HG03095 (cell line): ENCODE data around the gene NFAM1.

ENCODE experiments used
- ATAC-seq: cut with Tn5 transposase; IDR thresholded peaks from one replicate; pipeline ENCODE4 v1.9.1; 2021; ENCODE audit warnings: moderate library complexity; ENCODE audit not compliant: unreplicated experiment

The NFAM1 gene, protein sequence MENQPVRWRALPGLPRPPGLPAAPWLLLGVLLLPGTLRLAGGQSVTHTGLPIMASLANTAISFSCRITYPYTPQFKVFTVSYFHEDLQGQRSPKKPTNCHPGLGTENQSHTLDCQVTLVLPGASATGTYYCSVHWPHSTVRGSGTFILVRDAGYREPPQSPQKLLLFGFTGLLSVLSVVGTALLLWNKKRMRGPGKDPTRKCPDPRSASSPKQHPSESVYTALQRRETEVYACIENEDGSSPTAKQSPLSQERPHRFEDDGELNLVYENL

DNA sequence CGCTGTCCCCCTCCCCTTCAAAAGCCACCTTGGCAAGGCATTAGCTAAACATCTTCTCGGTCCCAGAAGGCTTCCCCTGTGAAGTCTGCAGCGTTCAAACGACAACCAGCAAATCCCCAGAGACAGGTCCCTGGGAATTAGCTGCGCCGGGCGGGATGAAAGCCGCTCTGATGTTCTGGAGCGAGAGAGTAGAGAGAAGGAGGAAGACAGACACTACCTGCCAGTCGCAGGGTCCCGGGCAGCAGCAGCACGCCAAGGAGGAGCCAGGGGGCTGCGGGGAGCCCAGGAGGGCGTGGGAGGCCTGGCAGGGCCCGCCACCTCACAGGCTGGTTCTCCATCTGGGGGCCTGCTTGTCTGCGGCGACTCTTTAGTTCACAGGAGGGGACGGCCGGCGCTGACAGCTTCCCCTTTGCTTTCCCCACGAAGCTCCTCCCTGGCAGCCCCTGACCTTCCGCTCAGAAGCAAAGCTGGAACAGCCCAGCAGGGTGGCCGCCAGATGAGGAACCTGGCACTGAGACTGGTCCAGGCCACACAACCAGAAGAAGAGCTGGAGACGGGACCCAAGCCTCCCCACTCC, at the start of gene NFAM1:
NFAM1 (minus strand) TSS at position 384 of the 577 bp plus-strand sequence; CDS start at position 338, 46 bp downstream.
- no peak for ATAC-seq

DNA sequence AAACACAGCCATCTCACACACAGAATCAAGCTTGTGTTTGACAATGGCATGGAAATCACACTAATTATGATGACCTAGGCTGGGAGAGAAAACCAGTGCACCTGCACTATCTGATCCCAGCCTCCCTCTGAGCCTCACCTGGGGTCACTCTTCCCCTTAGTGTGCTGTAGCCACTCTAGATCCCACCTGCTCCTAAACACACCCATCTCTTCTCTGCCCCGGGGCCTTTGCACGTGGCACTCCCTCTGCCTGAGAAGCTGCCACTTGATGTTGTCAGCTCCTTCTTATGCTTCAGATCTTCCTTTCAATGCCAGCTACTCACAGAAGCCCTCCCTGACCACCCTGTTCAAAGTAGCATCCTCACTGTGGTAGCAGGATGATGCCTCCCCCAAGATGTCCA, 42.9 kb upstream of the NFAM1 start:
- no peak for ATAC-seq

DNA sequence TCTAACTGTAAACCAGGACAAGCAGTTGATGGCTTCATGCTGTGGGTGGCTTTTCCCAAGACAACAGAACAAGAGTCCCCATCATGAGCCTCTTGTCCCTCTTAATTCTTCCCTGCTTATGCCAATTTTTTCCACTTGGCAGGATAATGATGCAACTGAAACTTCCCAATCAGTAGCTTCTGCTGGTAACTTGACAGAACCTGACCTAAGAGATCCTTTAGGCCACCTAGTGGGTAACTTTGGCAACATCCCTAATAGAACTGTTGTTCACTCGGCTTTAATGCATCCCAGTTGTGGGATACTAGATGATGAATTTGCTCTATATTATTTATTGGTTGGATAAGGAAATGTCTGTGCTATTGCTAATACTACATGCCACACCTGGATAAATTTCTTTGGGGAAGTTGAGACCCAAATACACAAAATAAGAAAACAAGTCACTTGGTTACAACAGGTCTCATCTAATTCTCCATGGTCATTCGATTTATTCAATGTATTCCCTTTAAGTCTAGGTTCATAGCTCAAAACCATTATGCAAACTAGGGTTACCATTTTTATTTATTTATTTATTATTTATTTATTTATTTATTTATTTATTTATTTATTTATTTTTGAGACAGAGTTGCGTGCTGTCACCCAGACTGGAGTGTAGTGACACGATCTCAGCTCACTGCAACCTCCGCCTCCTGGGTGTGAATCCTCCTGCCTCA, 41.4 kb upstream of the NFAM1 start:
- ATAC-seq = no peak

DNA sequence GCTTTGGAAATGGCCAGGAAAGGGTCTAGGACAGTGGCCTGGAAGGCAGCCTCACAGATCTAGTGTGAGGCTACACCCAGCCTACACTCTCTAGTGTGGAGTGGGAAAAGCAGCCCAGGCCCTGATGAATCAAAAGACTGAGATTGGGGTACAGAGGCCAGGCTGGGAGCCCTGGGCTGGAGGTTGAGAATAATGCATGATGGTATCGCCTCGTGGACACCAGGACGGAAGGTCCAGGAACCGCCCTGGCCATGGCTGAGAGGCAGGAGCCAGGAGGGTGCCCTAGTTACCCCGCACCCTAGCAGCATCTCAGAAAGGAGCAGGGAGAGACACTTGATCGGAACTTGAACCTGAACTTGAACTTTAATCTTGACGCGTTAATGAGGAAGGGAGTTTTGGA, 40.5 kb upstream of the NFAM1 start:
- ATAC-seq = no peak

DNA sequence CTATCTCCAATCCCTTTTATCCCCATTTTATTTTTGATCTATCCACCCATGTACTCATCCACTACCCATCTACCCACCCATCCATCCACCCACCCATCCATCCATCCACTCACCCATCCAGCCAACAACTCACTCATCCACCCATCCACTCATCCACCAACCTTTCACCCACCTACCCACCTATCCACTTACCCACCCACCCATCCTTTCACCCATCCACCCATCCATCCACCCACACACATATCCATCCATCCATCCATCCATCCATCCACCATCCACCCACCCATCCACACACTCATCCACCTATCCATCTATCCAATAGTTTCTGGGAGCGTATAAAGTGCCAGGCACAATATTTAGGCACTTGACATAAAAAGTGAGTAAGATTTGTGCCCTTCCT, 39.2 kb upstream of the NFAM1 start:
- ATAC-seq = no peak

DNA sequence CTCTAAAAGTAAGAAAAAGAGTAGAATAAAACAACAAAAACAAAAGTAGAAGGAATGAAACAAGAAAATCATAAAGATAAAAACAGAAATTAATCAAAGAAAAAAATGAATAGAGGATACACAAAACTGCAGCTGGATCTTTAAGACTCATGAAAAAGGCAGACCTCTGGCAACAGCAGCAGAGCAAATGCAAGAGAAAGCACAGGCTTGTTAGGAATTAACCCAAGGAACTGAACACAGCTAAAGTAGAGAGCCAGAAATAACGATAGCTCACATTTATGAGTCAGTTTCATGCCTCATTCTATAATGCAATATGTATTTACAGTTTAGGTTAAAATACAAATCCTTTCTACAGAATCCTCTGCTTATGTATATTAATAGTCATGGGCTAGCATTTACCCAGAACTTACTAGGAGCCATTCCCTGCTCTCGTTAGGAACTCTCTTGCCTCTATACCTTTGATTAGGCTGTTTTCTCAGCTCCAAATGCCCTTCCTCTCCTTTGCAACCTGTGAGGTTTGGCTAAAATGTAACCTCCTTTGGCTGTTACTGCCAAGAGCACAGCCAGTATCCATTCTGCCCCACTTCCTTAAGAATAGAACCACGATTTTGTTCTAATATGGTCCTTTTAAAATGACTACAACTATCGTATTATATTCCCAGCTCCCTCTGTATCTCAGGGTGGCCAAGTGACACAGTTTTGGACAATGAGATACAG, 38.3 kb upstream of the NFAM1 start:
- ATAC-seq = no peak

DNA sequence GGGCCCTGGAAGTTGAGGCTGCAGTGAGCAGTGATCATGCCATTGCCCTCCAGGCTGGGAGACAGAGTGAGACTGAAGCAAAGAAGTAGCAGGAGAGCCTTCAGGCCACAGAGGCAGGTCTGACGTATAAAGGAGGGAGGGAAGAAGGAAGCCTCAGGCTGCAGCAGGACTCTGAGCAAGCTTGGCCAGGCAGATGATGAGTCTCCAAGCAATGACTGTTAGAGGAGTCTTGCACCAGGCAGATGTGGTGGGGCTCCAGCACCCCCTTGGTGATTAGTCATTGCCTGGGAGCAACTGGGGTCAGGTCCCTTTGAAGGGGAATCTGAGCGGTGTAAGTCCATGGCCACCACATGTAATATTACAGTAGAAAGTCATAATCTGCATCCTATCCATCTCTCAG, 36.6 kb upstream of the NFAM1 start:
- ATAC-seq = no peak

DNA sequence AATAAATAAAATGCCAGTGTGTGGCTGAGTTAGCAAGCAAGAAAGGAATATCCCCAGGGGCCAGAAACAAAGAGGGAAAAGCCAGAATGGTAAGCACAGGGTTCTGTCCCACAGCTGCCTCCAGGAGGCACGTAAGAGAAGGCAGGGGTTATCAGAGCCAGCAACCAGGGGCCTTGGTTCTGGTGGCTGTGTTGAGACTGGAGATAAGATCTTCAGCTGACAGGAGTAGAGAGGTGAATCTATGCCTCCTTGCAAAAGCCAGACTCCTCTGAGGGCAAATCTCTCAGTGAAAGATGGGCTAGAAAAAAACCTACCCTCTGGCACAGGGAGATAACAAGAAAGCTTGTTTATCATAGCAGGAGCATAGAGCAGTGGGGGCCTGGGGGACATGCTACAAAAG, 29.8 kb upstream of the NFAM1 start:
- no peak for ATAC-seq

DNA sequence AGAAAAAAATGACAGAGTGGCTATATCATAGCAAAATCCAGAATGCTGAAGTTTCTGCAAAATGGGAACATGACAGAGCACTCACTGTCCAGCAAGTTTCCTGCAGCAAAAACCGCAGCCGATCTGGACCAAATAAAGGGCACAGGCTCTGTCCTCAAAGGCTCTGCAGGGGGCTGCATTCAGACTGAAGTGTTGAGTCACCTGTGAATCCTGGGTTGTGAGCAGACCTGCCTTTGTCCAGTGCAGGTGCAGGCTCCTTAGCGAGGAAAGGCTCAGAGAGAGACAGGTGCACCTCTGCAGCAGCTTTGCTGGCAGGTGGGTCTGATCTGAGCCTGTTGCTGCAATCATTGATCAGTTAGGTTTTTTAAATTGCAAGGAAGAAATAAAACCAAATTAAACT, 29.3 kb upstream of the NFAM1 start:
- ATAC-seq = no peak

DNA sequence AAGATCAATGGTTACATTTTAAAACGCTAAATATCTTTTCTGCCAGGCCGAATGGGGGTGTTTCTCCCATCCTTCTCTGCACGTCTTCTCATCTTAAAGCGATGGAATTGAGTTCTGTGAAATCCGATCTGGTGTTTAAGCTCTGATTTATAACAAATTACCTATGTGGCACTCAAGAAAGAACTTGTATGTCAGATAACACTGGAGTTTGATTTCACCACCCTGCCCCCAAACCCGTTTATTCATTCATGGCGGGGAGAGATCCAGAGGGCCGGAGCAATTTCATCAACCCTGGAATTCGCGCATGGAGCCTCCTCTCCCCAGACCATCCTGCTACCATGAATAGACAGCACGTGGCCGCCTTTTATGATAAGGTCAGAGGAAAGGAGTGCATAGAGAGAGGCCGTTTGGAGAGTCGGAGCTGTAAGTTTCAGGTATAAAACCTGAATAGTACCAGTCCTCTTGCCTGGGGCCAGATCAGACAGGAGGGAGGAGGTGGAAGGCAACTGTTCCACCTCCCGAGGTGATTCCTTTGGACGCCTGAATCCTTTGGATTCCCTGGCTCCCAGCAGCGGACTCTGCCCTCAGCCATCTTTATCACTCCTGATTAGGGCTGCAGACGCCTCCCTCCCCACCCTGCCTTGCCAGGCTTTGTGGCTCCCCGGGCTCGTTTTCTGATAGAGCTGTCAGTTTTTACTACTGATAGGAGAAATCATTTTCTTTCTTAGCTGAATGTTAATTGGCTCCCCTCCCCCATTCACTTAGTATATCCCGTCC, 27.3 kb upstream of the NFAM1 start:
- no peak for ATAC-seq

- ATAC-seq = no peak
Observed at GRCh38 chr22:42452916-42453315, 20.7 kb upstream of the NFAM1 start.

GRCh38 chr22:42452456-42452855, 20.3 kb upstream of the NFAM1 start:
- ATAC-seq = no peak

DNA sequence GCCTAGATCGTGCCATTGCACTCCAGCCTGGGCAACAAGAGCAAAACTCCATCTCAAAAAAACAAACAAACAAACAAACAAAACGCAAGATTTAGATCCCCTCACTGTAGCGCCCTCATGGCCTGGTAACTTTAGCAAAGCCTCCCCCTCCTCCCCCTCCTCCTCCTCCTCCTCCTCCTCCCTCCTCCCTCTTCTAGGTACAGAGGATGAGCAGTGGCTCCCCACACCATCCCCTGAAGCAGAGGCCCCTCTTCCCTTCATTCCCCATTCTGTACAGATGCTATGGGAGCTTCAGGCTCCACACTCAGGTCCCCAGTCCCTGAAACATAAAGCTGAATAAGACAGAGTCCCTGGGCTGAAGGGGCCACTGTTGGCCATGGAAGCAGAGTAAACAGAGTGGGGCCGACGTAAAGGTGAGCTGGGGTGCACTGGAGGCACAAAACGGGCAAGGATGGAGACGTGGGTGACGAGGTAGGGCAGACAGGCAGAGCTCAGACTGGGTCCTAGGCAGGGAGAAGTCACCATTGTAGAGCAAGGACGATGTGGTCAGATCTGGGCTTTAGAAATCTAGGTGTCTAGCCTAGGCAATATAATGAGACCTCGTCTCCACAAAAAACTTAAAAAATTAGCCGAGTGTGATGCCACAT, 19.4 kb upstream of the NFAM1 start:
- no peak for ATAC-seq

- no peak for ATAC-seq
Observed at GRCh38 chr22:42450862-42451261, 18.7 kb upstream of the NFAM1 start.

DNA sequence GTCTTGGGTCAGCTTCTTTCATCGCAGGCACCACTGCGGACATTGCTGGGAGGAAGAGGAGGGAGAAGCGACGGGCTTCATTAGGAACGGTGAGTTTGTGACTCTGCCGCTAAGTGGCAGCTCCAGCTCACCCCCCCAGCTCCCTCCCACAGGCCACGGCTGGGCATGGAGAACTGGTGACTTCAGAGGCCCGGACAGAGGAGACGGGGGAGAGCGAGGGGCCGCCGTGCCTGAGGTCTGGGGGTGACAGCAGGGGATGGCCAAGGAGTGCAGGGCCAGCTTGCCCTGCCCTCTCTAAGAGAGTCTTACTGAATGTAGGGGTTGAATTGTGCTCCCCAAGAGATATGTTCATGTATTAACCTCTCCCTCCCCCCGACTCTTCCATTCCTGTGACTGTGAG, 13.9 kb upstream of the NFAM1 start:
- ATAC-seq = no peak

DNA sequence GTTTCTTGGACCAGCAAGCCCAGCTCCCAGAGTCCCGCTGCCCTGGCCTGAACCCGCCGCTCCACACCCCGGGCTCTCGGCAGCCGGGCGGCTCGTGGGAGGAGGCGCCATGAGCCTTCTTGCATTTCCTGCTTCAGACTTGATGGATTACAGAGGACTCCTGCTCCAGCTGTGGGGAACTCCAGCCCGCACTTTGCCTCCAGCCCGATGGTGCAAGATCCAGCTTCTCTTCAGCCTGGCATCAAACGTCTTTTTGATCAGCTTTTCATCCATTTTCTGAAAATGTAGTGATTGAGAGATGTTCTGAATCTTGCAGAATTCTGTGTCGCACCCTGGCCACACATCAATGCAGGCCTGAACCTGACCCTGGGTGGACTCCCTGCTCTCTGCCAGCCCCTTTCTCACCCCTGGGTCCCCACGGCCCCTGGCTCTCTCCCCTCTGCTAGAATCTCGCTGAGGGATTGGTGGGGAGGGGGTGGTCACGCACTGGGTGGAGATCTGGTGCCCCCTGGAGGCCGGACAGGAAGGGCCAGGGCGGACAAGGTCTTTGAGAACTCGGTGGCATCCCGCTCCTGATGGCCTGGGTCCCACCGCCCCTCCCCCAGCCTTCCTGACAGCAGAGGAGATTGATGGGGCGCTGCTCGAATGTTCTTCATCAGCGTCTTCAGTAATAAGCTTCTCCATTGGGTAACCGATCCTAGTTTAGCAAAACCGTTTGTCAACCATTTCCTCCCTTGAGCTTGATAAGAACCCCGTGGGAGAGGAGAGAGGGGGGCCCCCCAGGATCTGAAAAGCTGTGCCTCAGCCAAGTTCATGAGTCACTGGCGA, 12.1 kb upstream of the NFAM1 start:
- no peak for ATAC-seq

GRCh38 chr22:42443240-42444076, 11.3 kb upstream of the NFAM1 start:
- ATAC-seq = no peak

GRCh38 chr22:42442748-42443147, 10.5 kb upstream of the NFAM1 start:
- ATAC-seq = no peak

DNA sequence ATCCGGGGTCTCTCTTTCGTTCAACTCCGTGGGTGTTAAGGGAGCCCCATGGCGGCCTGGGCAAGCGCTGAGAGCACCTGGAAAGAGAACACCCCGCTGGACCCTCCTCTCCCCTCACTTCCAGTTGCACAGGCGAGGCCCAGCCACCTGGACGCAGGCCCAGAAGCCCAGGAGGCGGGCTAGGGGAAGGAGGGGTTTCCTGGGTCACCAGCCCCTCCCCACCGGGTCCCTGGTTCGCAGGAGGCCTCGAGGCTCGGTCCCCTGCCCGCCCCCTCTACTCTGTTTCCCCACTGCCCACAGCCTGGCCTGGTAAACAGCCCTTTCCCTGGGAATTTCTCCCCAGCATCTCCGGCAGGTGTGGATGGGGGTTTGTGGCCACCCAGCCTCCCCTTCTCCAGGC, 8.5 kb upstream of the NFAM1 start:
- ATAC-seq = no peak
